ENCODE results near the gene CCDC13.

CCDC13 gene

DNA sequence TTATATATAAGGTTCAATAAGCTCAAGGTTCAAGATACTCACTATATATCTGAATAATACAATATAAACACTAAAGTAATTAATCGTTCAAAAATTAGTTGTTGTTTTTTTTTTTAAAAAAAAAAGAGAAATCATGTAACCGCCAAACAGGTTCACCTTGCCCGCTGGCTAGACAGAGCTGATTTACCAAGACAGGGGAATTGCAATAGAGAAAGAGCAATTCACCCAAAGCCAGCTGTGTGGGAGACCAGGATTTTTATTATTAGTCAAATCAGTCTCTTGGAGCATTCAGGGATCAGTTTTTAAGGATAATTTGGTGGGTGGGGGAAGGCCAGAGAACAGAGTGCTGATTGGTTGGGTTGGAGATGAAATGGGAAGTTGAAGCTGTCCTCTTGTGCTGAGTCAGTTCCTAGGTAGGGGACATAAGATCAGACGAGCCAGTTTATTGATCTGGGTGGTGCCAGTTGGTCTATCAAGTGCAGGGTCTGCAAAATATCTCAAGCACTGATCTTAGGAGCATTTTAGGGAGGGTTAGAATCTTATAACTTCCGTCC, 23.4 kb upstream of the CCDC13 start:
- no peak for DNase-seq

DNA sequence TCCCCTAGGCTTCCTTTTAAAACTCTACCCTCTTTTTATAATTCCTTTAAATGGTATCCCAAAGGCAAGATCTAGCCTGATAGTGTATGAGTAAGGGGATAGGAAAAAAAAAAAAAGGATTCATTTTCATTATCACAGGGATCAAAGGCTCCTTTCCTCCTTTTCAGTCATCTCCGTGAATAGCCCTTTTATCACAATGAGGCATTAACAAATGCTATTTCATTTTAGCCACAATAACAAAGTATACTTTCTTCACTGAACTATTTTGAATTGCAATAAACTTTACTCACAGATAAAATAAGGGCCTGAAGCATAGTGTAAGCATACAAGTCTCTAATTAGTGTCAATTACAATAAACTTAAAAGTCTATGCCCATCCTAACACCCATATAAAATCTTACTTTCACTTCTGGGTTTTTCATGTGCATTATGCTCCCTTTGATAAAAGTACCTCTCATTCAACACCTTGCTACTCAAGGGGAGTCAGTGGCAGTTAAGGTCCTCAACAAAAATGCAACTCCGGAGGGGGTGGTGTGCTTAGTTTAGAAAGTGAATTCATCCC, 22.6 kb upstream of the CCDC13 start:
- no peak for DNase-seq

DNA sequence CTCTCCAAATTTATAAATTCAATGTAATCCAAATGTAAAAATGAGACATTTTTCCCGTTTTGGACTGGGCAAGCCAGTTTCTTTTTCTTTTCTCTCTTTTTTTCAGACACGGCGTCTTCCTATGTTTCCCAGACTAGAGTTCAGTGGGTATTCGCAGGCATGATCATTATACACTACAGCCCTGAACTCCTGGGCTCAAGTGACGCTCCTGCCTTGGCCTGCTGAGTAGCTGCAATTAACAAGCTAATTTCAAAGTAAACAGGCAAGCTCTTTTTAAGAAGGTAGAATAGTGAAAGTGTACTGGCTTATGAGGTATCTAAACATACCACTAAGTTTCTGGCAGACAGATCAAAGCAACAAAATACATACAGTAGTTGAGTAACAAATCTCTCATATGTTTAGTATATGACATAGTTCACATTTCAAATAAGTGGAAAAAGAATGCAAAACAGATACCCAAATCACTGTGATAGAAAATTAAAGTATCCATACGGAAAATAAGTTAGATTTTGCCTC, 17.7 kb upstream of the CCDC13 start:
- no peak for DNase-seq

DNA sequence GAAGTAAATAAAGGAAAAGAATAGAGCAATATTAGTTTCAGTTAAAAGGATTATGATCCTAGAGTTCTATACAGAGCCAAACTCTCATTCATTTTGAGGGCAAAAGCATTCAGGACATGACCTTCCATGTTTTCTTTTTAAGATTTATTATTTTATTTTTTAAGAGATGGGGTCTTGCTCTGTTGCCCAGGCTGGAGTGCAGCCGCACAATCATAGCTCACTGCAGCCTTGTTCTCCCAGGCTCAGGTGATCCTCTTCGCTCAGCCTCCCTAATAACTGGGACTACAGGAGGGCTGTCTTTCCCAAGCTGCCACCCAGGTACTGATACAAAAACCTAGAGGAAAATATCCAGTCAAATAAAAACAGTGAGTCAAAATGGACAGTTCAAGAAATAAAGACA, 13.6 kb upstream of the CCDC13 start:
- DNase-seq = no peak

- DNase-seq = no peak
Measured at GRCh38 chr3:42786212-42786611, 13.2 kb upstream of the CCDC13 start.

- peak; percentile 19 for DNase-seq
Measured at GRCh38 chr3:42780892-42781700, 8.0 kb upstream of the CCDC13 start.

DNA sequence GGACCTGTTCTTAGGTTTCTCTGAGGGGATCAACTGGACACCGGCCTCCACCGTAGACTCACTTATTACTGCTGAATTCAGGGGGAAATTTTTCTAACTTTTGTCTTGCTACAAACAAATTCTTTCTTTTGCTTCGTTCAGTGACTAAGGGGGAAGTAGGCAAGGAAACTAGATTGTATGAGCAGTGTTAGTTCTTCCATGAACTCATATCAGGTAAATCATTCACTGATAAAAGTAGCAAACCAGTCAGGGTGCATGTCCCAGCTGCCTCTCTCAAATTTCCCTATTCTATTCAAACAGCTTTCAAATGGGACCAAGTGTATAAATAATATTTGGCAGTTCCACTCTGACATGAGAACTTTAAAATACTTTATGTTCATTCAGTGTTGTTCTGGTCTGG, 7.3 kb upstream of the CCDC13 start:
- DNase-seq = no peak

DNA sequence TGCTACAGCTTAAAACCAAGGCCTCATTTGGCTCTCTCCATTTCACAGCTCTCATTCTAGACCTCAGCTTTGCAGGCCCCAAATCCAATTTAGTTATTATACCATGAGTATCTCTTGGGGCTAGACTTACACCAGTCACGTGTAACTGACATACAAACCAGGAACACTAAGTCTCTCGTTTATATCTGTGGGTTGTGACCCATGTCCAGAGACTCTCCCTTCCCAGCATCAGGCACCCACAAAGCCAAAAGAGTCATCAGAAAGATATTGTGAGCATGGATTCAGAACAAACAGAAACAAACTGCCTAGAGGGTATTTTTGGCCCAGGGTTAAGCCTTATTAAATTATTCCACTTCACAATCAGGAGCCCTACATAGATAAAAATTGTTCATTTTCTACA, 5.6 kb upstream of the CCDC13 start:
- DNase-seq = no peak

- no peak for DNase-seq
Measured at GRCh38 chr3:42773409-42773751, 327 bp upstream of the CCDC13 start.

- DNase-seq = no peak
Measured at GRCh38 chr3:42771271-42771670, 1.8 kb downstream of the CCDC13 start.

DNA sequence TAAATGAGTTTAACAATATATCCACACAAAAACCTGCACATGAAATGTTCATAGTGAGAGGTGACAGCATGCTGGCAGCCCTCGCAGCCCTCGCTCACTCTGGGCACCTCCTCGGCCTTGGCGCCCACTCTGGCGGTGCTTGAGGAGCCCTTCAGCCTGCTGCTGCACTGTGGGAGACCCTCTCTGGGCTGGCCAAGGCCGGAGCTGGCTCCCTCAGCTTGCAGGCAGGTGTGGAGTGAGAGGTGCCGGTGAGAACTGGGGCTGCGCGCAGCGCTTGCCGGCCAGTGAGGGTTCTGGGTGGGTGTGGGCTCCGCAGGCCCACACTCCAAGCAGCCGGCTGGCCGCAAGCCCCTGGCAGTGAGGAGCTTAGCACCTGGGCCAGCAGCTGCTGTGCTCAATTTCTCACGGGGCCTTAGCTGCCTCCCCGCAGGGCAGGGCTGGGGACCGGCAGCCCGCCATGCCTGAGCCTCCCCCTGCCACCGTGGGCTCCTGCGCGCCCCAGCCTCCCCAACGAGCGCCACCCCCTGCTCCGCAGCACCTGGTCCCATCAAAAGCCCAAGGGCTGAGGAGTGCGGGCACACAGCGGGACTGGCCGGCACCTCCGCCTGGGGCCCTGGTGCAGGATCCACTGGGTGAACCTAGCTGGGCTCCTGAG, 3.4 kb downstream of the CCDC13 start:
- DNase-seq = no peak

DNA sequence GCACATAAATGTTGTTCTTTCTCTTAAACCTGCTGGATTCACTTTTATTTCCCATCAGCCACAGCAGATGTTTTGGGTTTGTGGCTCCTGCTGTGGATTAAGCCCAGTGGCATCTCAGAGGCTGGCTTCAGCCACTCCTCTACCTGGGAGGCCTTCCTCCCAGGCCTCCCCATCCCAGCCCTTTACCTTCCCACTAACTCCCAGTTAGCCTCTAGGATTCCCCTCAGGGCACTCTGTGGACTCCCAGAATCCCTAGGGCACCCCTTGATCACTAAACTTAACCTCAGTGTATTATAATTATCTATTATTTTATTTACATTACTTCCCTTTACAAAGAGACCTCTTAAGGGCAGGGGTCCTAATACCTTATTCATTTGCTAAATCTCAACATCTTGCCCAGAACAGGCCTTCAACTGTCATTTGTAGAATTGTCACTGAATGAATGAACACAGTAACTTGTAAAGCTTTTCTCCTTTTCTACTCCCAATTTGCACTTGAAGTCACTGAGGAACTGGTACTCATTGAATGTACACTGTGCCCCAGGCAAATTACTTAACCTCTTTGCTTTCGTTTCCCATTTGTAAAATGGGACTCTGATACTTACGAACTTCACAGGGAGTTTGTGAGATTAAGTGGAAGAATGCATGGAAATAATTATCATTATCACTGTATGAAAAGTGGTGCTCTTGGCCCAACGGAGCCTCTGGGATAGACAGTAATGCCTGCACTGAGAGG, 8.3 kb downstream of the CCDC13 start:
- DNase-seq = no peak

- no peak for DNase-seq
Measured at GRCh38 chr3:42764115-42764514, 8.9 kb downstream of the CCDC13 start.

GRCh38 chr3:42763021-42763420, 10.0 kb downstream of the CCDC13 start:
- DNase-seq = no peak

DNA sequence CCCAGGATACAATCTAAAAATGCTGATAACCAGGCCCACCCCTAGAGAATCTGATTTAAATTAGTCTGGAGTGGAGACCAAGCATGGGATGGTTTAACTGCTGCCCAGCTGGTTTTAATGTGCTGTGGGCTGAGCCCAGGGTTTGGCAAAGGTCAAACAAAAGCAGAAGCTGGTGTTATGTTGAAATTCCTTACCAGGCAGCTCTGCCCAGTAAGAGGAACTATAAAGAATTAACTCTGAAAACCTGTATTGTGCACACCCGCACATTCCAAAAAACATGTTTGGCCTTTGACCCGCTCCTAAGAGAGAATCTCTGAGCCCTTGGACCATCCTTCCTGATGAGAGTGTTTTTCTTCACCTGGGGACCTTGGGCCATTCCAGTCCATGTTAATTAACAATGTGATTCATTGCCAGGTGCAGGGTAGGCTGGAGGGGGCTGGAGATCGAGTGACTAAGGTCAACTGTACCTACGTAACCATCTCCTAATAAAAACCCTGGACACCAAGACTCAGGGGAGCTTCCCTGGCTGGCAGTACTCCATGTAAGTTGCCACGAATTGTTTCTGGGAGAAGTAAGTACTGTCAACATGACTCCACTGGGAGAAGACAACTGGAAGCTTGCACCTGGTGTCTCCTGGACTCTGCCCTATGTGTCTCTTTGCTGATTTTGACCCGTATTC, 10.9 kb downstream of the CCDC13 start:
- DNase-seq = no peak

DNA sequence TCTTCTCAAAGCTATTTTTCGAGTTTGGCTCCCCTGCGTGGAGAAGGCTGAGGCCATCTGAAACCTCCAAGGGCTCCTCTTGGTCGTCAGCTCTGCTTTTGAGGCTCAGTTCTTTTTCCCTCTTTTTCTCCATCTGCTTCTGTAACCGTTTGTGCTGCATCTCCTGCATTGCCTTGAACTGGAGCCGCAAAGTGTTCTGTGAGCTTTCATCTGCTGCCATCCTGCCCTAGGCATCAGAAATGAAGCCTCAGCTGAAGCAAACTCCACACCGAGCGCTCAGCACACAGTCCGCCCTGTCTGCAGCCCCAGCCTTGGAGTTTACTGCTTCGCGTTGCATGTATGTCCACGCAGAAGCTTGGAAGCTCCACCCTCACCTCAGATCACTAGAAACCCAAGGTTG, 14.9 kb downstream of the CCDC13 start:
- DNase-seq = no peak

DNA sequence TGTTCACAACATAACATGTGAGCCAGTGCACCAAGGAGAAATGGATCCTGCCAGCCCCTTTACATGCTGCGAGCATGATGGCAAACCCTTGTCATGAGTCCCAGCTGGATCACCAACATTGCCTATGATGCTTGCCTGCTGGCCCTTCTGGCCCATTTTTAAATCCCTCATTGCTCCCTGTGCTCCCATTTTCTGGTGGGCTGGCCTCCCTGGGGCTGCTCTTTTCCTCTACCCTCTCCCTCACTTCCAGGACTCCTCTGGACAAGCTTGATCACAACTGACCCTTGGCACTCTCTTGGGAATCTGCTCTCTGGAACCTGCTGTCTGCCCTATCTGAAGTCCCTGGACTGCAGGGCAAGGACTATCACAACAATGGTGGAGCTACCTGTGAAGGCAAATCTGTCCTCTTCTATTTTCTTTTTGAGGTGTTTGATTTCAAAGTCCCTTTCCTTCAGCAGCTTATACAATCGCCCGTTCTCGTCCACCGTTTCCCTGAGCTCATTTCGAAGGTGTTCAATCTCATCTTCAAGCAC, 16.3 kb downstream of the CCDC13 start:
- DNase-seq = no peak

DNA sequence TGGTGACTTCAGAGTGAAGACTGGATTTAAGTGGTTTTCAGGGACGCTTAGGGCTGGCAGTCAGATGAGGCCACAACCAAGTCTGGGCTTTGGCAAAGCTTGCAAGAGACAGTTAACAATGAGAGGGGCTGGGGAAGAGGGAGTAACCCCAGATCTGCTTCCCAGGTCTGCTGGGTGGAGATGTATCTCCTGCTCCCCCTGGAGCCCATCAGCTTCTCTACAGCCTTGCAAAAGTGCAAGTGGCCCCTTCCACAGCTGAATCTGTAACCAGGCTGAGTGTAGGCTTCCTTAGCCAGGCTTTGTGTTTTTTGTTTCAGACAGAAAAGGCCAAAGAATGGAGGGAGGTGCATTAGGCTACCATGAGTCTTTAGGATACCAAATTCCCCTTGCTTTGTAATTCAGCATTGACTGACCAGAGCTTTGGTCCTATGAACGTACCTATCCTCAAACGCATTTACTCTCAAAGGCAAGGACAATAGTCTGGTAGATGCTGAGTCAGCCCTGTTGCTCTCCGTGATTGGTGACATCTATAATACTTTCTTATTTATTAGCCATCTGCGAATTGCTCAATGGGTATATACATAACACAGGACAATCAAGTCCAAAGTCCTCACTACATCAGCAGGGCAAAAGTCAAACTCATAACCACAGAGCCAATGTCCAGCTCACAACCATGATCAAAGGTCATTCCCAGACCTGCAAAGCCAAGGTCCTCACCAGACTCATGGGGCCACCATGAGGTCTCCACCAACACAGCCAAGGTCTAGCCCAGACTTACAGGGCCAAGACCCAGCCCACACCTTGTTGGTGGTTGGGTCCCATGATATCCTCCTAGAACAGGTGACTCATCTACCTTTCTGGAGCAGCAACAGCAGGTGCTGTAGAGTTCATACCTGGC, 17.1 kb downstream of the CCDC13 start:
- no peak for DNase-seq

DNA sequence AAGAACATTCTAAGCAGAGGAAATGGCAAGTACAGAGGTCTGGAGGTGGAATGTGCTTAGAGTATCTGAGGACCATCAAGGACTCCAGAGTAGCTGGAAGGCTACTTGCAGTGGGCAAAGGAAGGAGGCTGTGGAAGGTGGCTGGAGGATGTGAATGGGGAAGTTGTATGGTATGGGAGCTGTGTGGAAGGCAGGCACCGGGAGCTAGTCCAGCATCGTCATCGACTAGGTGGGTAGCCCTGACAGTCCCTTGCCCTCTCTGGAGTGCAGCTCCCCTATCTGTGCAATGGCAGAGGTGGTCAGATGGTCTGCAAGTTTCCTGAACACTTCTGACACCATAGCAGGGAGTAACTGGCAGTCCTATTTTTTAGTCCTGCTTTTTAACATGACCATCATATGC, 19.3 kb downstream of the CCDC13 start:
- DNase-seq = no peak

- DNase-seq = no peak
Measured at GRCh38 chr3:42752961-42753360, 20.1 kb downstream of the CCDC13 start.

GRCh38 chr3:42752441-42752840, 20.6 kb downstream of the CCDC13 start:
- DNase-seq = no peak
